H1 (cell line): ENCODE data around the gene TLE3.

ENCODE experiments used
- CREB1 ChIP-seq: IDR thresholded peaks from 2 replicates; pipeline ENCODE4 v1.6.1; 2012; ENCODE audit warnings: inconsistent platforms
- CTCF ChIP-seq, 3 experiments: IDR thresholded peaks; 1 replicate in 2 of 3; 2 replicates in 1 of 3; pipeline versions ENCODE4 v1.5.1 to v1.6.1; 2011; ENCODE audit warnings: low read length in 3 of 3, mild to moderate bottlenecking in 3 of 3, inconsistent platforms in 2 of 3, low read depth in 1 of 3, moderate library complexity in 1 of 3; ENCODE audit not compliant: insufficient read depth in 1 of 3; ENCODE audit errors: control extremely low read depth in 1 of 3
- EZH2 ChIP-seq: fragments of 200-600 bp; sonication (generic); IDR thresholded peaks from 2 replicates; pipeline ENCODE4 v1.7.1; 2012; ENCODE audit warnings: low read depth, mild to moderate bottlenecking, moderate library complexity, low read length, inconsistent platforms; ENCODE audit not compliant: severe bottlenecking
- NRF1 ChIP-seq: IDR thresholded peaks from 2 replicates; pipeline ENCODE4 v1.6.1; 2011; ENCODE audit warnings: mild to moderate bottlenecking, low read depth, low read length, improper control_type of control experiment
- POLR2A ChIP-seq, 2 experiments: IDR thresholded peaks; 1 replicate in 1 of 2; 2 replicates in 1 of 2; pipeline ENCODE4 v1.6.1; 2011; ENCODE audit warnings: low read depth in 2 of 2, low read length in 2 of 2, mild to moderate bottlenecking in 2 of 2; ENCODE audit errors: control extremely low read depth in 1 of 2
- SIX5 ChIP-seq: IDR thresholded peaks from 2 replicates; pipeline ENCODE4 v1.6.1; 2011; ENCODE audit warnings: mild to moderate bottlenecking, low read depth, low read length
- SP1 ChIP-seq: IDR thresholded peaks from 2 replicates; pipeline ENCODE4 v1.6.1; 2011; ENCODE audit warnings: low read depth, low read length
- TBP ChIP-seq: IDR thresholded peaks from 2 replicates; pipeline ENCODE4 v1.6.1; 2011; ENCODE audit warnings: low read depth, low read length, improper control_type of control experiment
- TEAD4 ChIP-seq: IDR thresholded peaks from 2 replicates; pipeline ENCODE4 v1.6.1; 2012; ENCODE audit warnings: low read depth, low read length, inconsistent platforms, mixed read lengths
- TF ChIP-seq, protein P1 (sequence below): fragments of 300-600 bp; sonication (generic); IDR thresholded peaks from 2 replicates; pipeline ENCODE4 v1.7.1; 2012; ENCODE audit warnings: low read length, moderate library complexity, mild to moderate bottlenecking, inconsistent platforms; ENCODE audit not compliant: insufficient replicate concordance
- TF ChIP-seq, protein P2 (sequence below): IDR thresholded peaks from 2 replicates; pipeline ENCODE4 v1.6.1; 2012; ENCODE audit warnings: low read length, inconsistent platforms

DNA sequence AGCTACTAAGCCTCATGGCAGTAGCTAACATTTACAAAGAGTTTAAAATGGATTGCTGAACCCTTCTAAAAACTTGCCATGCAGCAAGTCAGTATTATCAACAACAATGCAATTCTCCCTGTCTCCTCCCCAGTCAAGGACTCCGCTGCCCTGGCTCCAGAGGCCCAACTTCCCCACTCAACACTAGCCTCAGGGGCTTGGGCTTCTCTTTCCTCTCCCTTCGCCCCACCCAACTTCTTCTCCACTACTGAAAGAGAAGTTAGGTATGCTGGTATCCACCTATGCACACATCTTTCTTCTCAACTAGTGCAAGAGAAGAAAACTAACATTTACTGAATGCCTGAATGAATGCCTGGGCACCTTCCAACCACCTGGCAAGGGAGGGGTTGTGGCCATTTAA lies 30.7 kb downstream of the TLE3 start:
- no peak for TF ChIP-seq POLR2A (IDR thresholded peaks at IDR 0.05; ENCODE audit: control extremely low read depth in 1 of 2, low read depth in 2 of 2, low read length in 2 of 2)
- no peak for TF ChIP-seq CTCF (IDR thresholded peaks at IDR 0.05; ENCODE audit: control extremely low read depth in 1 of 3, insufficient read depth in 1 of 3, low read depth in 1 of 3, low read length in 3 of 3)
- no peak for TF ChIP-seq SIX5
- no peak for TF ChIP-seq SP1
- TF ChIP-seq TBP = no peak
- no peak for TF ChIP-seq TEAD4
- TF ChIP-seq, protein P1, sequence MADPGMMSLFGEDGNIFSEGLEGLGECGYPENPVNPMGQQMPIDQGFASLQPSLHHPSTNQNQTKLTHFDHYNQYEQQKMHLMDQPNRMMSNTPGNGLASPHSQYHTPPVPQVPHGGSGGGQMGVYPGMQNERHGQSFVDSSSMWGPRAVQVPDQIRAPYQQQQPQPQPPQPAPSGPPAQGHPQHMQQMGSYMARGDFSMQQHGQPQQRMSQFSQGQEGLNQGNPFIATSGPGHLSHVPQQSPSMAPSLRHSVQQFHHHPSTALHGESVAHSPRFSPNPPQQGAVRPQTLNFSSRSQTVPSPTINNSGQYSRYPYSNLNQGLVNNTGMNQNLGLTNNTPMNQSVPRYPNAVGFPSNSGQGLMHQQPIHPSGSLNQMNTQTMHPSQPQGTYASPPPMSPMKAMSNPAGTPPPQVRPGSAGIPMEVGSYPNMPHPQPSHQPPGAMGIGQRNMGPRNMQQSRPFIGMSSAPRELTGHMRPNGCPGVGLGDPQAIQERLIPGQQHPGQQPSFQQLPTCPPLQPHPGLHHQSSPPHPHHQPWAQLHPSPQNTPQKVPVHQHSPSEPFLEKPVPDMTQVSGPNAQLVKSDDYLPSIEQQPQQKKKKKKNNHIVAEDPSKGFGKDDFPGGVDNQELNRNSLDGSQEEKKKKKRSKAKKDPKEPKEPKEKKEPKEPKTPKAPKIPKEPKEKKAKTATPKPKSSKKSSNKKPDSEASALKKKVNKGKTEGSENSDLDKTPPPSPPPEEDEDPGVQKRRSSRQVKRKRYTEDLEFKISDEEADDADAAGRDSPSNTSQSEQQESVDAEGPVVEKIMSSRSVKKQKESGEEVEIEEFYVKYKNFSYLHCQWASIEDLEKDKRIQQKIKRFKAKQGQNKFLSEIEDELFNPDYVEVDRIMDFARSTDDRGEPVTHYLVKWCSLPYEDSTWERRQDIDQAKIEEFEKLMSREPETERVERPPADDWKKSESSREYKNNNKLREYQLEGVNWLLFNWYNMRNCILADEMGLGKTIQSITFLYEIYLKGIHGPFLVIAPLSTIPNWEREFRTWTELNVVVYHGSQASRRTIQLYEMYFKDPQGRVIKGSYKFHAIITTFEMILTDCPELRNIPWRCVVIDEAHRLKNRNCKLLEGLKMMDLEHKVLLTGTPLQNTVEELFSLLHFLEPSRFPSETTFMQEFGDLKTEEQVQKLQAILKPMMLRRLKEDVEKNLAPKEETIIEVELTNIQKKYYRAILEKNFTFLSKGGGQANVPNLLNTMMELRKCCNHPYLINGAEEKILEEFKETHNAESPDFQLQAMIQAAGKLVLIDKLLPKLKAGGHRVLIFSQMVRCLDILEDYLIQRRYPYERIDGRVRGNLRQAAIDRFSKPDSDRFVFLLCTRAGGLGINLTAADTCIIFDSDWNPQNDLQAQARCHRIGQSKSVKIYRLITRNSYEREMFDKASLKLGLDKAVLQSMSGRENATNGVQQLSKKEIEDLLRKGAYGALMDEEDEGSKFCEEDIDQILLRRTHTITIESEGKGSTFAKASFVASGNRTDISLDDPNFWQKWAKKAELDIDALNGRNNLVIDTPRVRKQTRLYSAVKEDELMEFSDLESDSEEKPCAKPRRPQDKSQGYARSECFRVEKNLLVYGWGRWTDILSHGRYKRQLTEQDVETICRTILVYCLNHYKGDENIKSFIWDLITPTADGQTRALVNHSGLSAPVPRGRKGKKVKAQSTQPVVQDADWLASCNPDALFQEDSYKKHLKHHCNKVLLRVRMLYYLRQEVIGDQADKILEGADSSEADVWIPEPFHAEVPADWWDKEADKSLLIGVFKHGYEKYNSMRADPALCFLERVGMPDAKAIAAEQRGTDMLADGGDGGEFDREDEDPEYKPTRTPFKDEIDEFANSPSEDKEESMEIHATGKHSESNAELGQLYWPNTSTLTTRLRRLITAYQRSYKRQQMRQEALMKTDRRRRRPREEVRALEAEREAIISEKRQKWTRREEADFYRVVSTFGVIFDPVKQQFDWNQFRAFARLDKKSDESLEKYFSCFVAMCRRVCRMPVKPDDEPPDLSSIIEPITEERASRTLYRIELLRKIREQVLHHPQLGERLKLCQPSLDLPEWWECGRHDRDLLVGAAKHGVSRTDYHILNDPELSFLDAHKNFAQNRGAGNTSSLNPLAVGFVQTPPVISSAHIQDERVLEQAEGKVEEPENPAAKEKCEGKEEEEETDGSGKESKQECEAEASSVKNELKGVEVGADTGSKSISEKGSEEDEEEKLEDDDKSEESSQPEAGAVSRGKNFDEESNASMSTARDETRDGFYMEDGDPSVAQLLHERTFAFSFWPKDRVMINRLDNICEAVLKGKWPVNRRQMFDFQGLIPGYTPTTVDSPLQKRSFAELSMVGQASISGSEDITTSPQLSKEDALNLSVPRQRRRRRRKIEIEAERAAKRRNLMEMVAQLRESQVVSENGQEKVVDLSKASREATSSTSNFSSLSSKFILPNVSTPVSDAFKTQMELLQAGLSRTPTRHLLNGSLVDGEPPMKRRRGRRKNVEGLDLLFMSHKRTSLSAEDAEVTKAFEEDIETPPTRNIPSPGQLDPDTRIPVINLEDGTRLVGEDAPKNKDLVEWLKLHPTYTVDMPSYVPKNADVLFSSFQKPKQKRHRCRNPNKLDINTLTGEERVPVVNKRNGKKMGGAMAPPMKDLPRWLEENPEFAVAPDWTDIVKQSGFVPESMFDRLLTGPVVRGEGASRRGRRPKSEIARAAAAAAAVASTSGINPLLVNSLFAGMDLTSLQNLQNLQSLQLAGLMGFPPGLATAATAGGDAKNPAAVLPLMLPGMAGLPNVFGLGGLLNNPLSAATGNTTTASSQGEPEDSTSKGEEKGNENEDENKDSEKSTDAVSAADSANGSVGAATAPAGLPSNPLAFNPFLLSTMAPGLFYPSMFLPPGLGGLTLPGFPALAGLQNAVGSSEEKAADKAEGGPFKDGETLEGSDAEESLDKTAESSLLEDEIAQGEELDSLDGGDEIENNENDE = no peak
- no peak for TF ChIP-seq EZH2
- TF ChIP-seq, protein P2, sequence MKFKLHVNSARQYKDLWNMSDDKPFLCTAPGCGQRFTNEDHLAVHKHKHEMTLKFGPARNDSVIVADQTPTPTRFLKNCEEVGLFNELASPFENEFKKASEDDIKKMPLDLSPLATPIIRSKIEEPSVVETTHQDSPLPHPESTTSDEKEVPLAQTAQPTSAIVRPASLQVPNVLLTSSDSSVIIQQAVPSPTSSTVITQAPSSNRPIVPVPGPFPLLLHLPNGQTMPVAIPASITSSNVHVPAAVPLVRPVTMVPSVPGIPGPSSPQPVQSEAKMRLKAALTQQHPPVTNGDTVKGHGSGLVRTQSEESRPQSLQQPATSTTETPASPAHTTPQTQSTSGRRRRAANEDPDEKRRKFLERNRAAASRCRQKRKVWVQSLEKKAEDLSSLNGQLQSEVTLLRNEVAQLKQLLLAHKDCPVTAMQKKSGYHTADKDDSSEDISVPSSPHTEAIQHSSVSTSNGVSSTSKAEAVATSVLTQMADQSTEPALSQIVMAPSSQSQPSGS = no peak
- TF ChIP-seq CREB1 = no peak
- TF ChIP-seq NRF1 = no peak
